HepG2 (cell line): Measurements from ENCODE around the gene PNRC1. TPM values are rescaled to one million over a fixed set of nuclear protein-coding genes. Genes with fewer than 3 reads are reported as not detected.

ENCODE experiments used
- CAMTA2 ChIP-seq: sonication (generic); formaldehyde crosslinking; IDR thresholded peaks from 2 replicates; pipeline ENCODE4 v1.4.0; 2020; ENCODE audit warnings: mild to moderate bottlenecking, missing genetic modification reagents, borderline replicate concordance
- CEBPB ChIP-seq: IDR thresholded peaks from 2 replicates; pipeline ENCODE4 v1.6.1; 2011; ENCODE audit warnings: low read depth, low read length, improper control_type of control experiment, borderline replicate concordance
- CREBL2 ChIP-seq: sonication (generic); formaldehyde crosslinking; IDR thresholded peaks from 2 replicates; pipeline ENCODE4 v1.8.1; 2023; ENCODE audit warnings: missing genetic modification reagents, mild to moderate bottlenecking, borderline replicate concordance
- HBP1 ChIP-seq: IDR thresholded peaks from 2 replicates; pipeline ENCODE4 v1.6.1; 2016; ENCODE audit warnings: low read depth, control low read depth
- HOMEZ ChIP-seq: IDR thresholded peaks from 2 replicates; pipeline ENCODE4 v1.6.1; 2016; ENCODE audit warnings: low read depth
- HOXA5 ChIP-seq: sonication (generic); formaldehyde crosslinking; IDR thresholded peaks from 2 replicates; pipeline ENCODE4 v1.4.0; 2020; ENCODE audit warnings: missing genetic modification reagents
- IRF9 ChIP-seq: sonication (generic); formaldehyde crosslinking; IDR thresholded peaks from 2 replicates; pipeline ENCODE4 v1.8.0; 2022; ENCODE audit warnings: missing genetic modification reagents, mild to moderate bottlenecking, borderline replicate concordance
- KLF13 ChIP-seq: sonication (generic); formaldehyde crosslinking; IDR thresholded peaks from 2 replicates; pipeline ENCODE4 v1.4.0; 2020; ENCODE audit warnings: mild to moderate bottlenecking, missing genetic modification reagents
- MYC ChIP-seq: sonication (generic); formaldehyde crosslinking; IDR thresholded peaks from 2 replicates; pipeline ENCODE4 v1.9.0; 2021; ENCODE audit warnings: missing genetic modification reagents, borderline replicate concordance
- NCOA5 ChIP-seq: sonication (generic); formaldehyde crosslinking; IDR thresholded peaks from 2 replicates; pipeline ENCODE4 v1.4.0; 2020; ENCODE audit warnings: missing genetic modification reagents
- RXRB ChIP-seq: IDR thresholded peaks from 2 replicates; pipeline ENCODE4 v1.6.1; 2016; ENCODE audit warnings: borderline replicate concordance, missing genetic modification reagents, missing compliant biosample characterization
- SALL2 ChIP-seq: sonication (generic); formaldehyde crosslinking; IDR thresholded peaks from 2 replicates; pipeline ENCODE4 v1.8.1; 2023; ENCODE audit warnings: mild to moderate bottlenecking, missing genetic modification reagents, inconsistent platforms
- TFDP2 ChIP-seq: sonication (generic); formaldehyde crosslinking; IDR thresholded peaks from 2 replicates; pipeline ENCODE4 v1.4.0; 2020; ENCODE audit warnings: missing genetic modification reagents
- YEATS2 ChIP-seq: sonication (generic); formaldehyde crosslinking; IDR thresholded peaks from 2 replicates; pipeline ENCODE4 v1.4.0; 2020; ENCODE audit warnings: missing genetic modification reagents, borderline replicate concordance
- ZFAT ChIP-seq: sonication (generic); formaldehyde crosslinking; conservative IDR thresholded peaks from 2 replicates; pipeline ENCODE4 v1.8.1; 2023; ENCODE audit warnings: missing genetic modification reagents, inconsistent platforms
- ZNF20 ChIP-seq: sonication (generic); formaldehyde crosslinking; IDR thresholded peaks from 2 replicates; pipeline ENCODE4 v1.4.0; 2020; ENCODE audit warnings: mild to moderate bottlenecking, moderate library complexity, missing genetic modification reagents
- ZNF510 ChIP-seq: sonication (generic); formaldehyde crosslinking; IDR thresholded peaks from 2 replicates; pipeline ENCODE4 v1.4.0; 2020; ENCODE audit warnings: low read depth, mild to moderate bottlenecking, missing genetic modification reagents
- ZNF747 ChIP-seq: sonication (generic); formaldehyde crosslinking; IDR thresholded peaks from 2 replicates; pipeline ENCODE4 v1.8.1; 2023; ENCODE audit warnings: missing genetic modification reagents, mild to moderate bottlenecking, borderline replicate concordance
- ZNF784 ChIP-seq: sonication (generic); formaldehyde crosslinking; IDR thresholded peaks from 2 replicates; pipeline ENCODE4 v1.5.1; 2020; ENCODE audit warnings: missing genetic modification reagents, mild to moderate bottlenecking, borderline replicate concordance
- ZNF878 ChIP-seq: sonication (generic); formaldehyde crosslinking; IDR thresholded peaks from 2 replicates; pipeline ENCODE4 v1.8.1; 2023; ENCODE audit warnings: mild to moderate bottlenecking, missing genetic modification reagents, moderate library complexity
- polyA plus RNA-seq, 8 experiments: library from polyadenylated mRNA; depleted of rRNA in 3 of 8; stranded (reverse) in 7 of 8; unstranded in 1 of 8; fragments of >200 nt; fragmentation: Illumina TruSeq in 4 of 8; extraction: Trizol in 4 of 8; gene quantifications; 2 replicates each; pipeline versions ENCODE4 v1.2.1 to v1.2.3, GENCODE V29; 2011 to 2016; ENCODE audit warnings: low read depth in 4 of 8, missing spikeins in 1 of 8, mixed read lengths in 1 of 8; ENCODE audit not compliant: insufficient read depth in 1 of 8
- total RNA-seq, 5 experiments: library from RNA; depleted of rRNA; stranded (reverse); fragments of >200 nt; fragmentation: Illumina TruSeq; extraction: Trizol; gene quantifications; 2 replicates each; pipeline ENCODE4 v1.2.3, GENCODE V29; 2016; ENCODE audit warnings: low read depth in 1 of 5

Gene PNRC1
- total and polyA plus RNA-seq, 2 of the 13 experiments (the other 11 are each of a cell fraction or from before 2014, with no cell fraction given): 17.6 to 36.0 TPM

- no peak for TF ChIP-seq CREBL2 (CRISPR knock-in tag)
- TF ChIP-seq TFDP2 (CRISPR knock-in tag): no peak
- TF ChIP-seq KLF13: no peak
- 0 out of 2 replicates have a peak, but pooled peaks have one; percentile 8 for TF ChIP-seq HOMEZ (CRISPR knock-in tag)
- TF ChIP-seq MYC (CRISPR knock-in tag): no peak
- TF ChIP-seq ZNF878 (CRISPR knock-in tag): no peak
- no peak for TF ChIP-seq ZNF510
- TF ChIP-seq ZFAT (CRISPR knock-in tag): no peak
- TF ChIP-seq YEATS2 (CRISPR knock-in tag): peak; percentile 30; the same call in 1 of the 2 replicates
- no peak for TF ChIP-seq RXRB (CRISPR knock-in tag)
- no peak for TF ChIP-seq ZNF784 (CRISPR knock-in tag)
- TF ChIP-seq NCOA5 (CRISPR knock-in tag): no peak
- no peak for TF ChIP-seq ZNF20 (CRISPR knock-in tag)
- TF ChIP-seq HBP1 (CRISPR knock-in tag): no peak
- TF ChIP-seq CAMTA2 (CRISPR knock-in tag): no peak
- TF ChIP-seq ZNF747 (CRISPR knock-in tag): no peak
- TF ChIP-seq IRF9 (CRISPR knock-in tag): no peak
- no peak for TF ChIP-seq CEBPB
- no peak for TF ChIP-seq SALL2 (CRISPR knock-in tag)
- TF ChIP-seq HOXA5 (CRISPR knock-in tag): no peak
Measured at GRCh38 chr6:89035252-89036101, 45.1 kb upstream of the PNRC1 start (continued).
